IMR-90 (cell line): ENCODE measurements around the gene ZNF524. TPM values are rescaled to one million over a fixed set of nuclear protein-coding genes. Genes with fewer than 3 reads are reported as not detected.

ENCODE experiments used
- ATAC-seq: fragments of 200-7000 bp; cut with Tn5 transposase; 2 replicates; pipeline ENCODE4 v1.9.1; 2020; ENCODE audit warnings: low read depth, mild to moderate bottlenecking, moderate library complexity
- BruUV-seq: library from RNA; stranded (reverse); fragments of 400-500 nt; replicated peaks from 2 replicates; lab custom pipeline; 2021; lab: Mats Ljungman, UMichigan
- CTCF ChIA-PET: fragments of 300-600 bp; formaldehyde crosslinking; extraction: SDS; loops from one replicate; lab custom pipeline; 2021; ENCODE audit warnings: antibody characterized with exemption; lab: Yijun Ruan, JAX
- POLR2A ChIA-PET: fragments of 300-600 bp; sonication (Branson Sonifier 250); formaldehyde crosslinking; loops from one replicate; lab custom pipeline; 2022; ENCODE audit warnings: antibody characterized with exemption; ENCODE audit not compliant: unreplicated experiment; lab: Charles Lee
- DNase-seq: peaks from one replicate; pipeline ENCODE4 v3.0.0; 2013
- H2AFZ ChIP-seq: replicated peaks from 2 replicates; pipeline ENCODE3; 2013; ENCODE audit warnings: low read length, mild to moderate bottlenecking; ENCODE audit not compliant: poor library complexity
- H2AK5ac ChIP-seq: 2 replicates; pipeline ENCODE4 v1.6.1; 2013; ENCODE audit warnings: low read depth, low read length, inconsistent platforms
- H2AK9ac ChIP-seq: replicated peaks from 2 replicates; pipeline ENCODE3; 2013; ENCODE audit warnings: mild to moderate bottlenecking, low read depth, low read length, moderate library complexity; ENCODE audit not compliant: poor library complexity
- H2BK120ac ChIP-seq: 2 replicates; pipeline ENCODE4 v1.6.1; 2013; ENCODE audit warnings: low read depth, low read length, inconsistent platforms
- H2BK15ac ChIP-seq: 3 replicates; pipeline ENCODE4 v1.6.1; 2013; ENCODE audit warnings: low read depth, low read length, inconsistent platforms
- H2BK20ac ChIP-seq: 2 replicates; pipeline ENCODE4 v1.6.1; 2013; ENCODE audit warnings: low read depth, mild to moderate bottlenecking, inconsistent platforms, low read length, moderate library complexity
- H2BK5ac ChIP-seq: 2 replicates; pipeline ENCODE4 v1.6.1; 2013; ENCODE audit warnings: mild to moderate bottlenecking, low read depth, low read length, inconsistent platforms; ENCODE audit not compliant: poor library complexity, severe bottlenecking
- H3K14ac ChIP-seq: replicated peaks from 2 replicates; pipeline ENCODE4 v1.6.1; 2013; ENCODE audit warnings: low read depth, low read length, inconsistent platforms
- H3K18ac ChIP-seq: 2 replicates; pipeline ENCODE4 v1.6.1; 2013; ENCODE audit warnings: low read depth, low read length, control low read depth
- H3K23ac ChIP-seq: 2 replicates; pipeline ENCODE4 v1.6.1; 2013; ENCODE audit warnings: low read depth, low read length, inconsistent platforms
- H3K27ac ChIP-seq: 2 replicates; pipeline ENCODE4 v1.5.1; 2013; ENCODE audit warnings: mild to moderate bottlenecking, control low read depth, low read length; ENCODE audit not compliant: insufficient read depth
- H3K27me3 ChIP-seq: 2 replicates; pipeline ENCODE4 v1.6.1; 2013; ENCODE audit warnings: low read length; ENCODE audit not compliant: control insufficient read depth, insufficient read depth
- H3K36me3 ChIP-seq: 2 replicates; pipeline ENCODE4 v1.6.1; 2013; ENCODE audit warnings: low read length, mixed read lengths; ENCODE audit not compliant: control insufficient read depth, insufficient read depth
- H3K4ac ChIP-seq: 2 replicates; pipeline ENCODE4 v1.6.1; 2013; ENCODE audit warnings: low read depth, low read length, inconsistent platforms
- H3K4me1 ChIP-seq: 2 replicates; pipeline ENCODE4 v1.6.1; 2013; ENCODE audit warnings: low read length, mixed read lengths; ENCODE audit not compliant: control insufficient read depth, insufficient read depth
- H3K4me2 ChIP-seq: 2 replicates; pipeline ENCODE4 v1.6.1; 2013; ENCODE audit warnings: low read depth, mild to moderate bottlenecking, control low read depth, low read length, moderate library complexity
- H3K4me3 ChIP-seq: 2 replicates; pipeline ENCODE4 v1.5.1; 2013; ENCODE audit warnings: low read depth, mild to moderate bottlenecking, control low read depth, low read length, moderate library complexity; ENCODE audit not compliant: insufficient read depth
- H3K56ac ChIP-seq: 2 replicates; pipeline ENCODE4 v1.6.1; 2013; ENCODE audit warnings: low read length, inconsistent platforms; ENCODE audit not compliant: insufficient read depth; ENCODE audit errors: extremely low read depth
- H3K79me1 ChIP-seq, 2 experiments: 2 replicates each; pipeline ENCODE4 v1.6.1; 2013; ENCODE audit warnings: low read length in 2 of 2, inconsistent platforms in 1 of 2, low read depth in 1 of 2
- H3K9ac ChIP-seq: 2 replicates; pipeline ENCODE4 v1.6.1; 2013; ENCODE audit warnings: low read depth, low read length, control low read depth
- H3K9me1 ChIP-seq: 2 replicates; pipeline ENCODE4 v1.6.1; 2013; ENCODE audit warnings: low read length, inconsistent platforms; ENCODE audit not compliant: insufficient read depth
- H3K9me3 ChIP-seq: 2 replicates; pipeline ENCODE4 v1.6.1; 2013; ENCODE audit warnings: low read length; ENCODE audit not compliant: control insufficient read depth, insufficient read depth
- H4K20me1 ChIP-seq: 2 replicates; pipeline ENCODE4 v1.6.1; 2013; ENCODE audit warnings: low read length, inconsistent platforms; ENCODE audit not compliant: insufficient read depth
- H4K5ac ChIP-seq: 2 replicates; pipeline ENCODE4 v1.6.1; 2013; ENCODE audit warnings: mild to moderate bottlenecking, low read depth, low read length, control low read depth
- H4K8ac ChIP-seq, 2 experiments: 2 replicates each; pipeline ENCODE4 v1.6.1; 2013; ENCODE audit warnings: low read depth in 2 of 2, low read length in 2 of 2, control low read depth in 1 of 2, inconsistent platforms in 1 of 2
- H4K91ac ChIP-seq: 2 replicates; pipeline ENCODE4 v1.6.1; 2013; ENCODE audit warnings: low read depth, low read length, inconsistent platforms; ENCODE audit not compliant: insufficient read depth
- MAFK ChIP-seq: IDR thresholded peaks from 2 replicates; pipeline ENCODE4 v1.6.1; 2012; ENCODE audit warnings: low read depth, low read length, improper control_type of control experiment
- MAZ ChIP-seq: IDR thresholded peaks from 2 replicates; pipeline ENCODE4 v1.6.1; 2012; ENCODE audit warnings: low read depth, mild to moderate bottlenecking, low read length, improper control_type of control experiment, moderate library complexity, borderline replicate concordance
- POLR2A ChIP-seq: IDR thresholded peaks from 2 replicates; pipeline ENCODE4 v1.6.1; 2012; ENCODE audit warnings: mild to moderate bottlenecking, low read depth, low read length
- WGBS, 2 experiments: methylation state at CpG; one replicate each; pipeline versions ENCODE4 v1.1.5 to v1.1.7; 2013; ENCODE audit warnings: missing lambda C conversion rate in 2 of 2; ENCODE audit not compliant: insufficient read length in 1 of 2; ENCODE audit errors: extremely low coverage in 2 of 2; 5-methylcytosine and 5-hydroxymethylcytosine counted together
- dilution Hi-C: fragments of 300-500 bp; cut with HindIII; formaldehyde crosslinking; loops from one replicate; pipeline ENCODE4 v1.14.3; 2018; ENCODE audit warnings: low sequenced_read_pairs; ENCODE audit not compliant: unreplicated experiment
- in situ Hi-C: fragments of 300-500 bp; cut with MboI; formaldehyde crosslinking; loops from 3 replicates; pipeline ENCODE4 v1.14.3; 2019; ENCODE audit warnings: low sequenced_read_pairs, inconsistent platforms, mixed read lengths
- intact Hi-C: fragments of 100-400 bp; cut with micrococcal nuclease; formaldehyde crosslinking; loops from 2 replicates; pipeline ENCODE4 v1.10.0; 2022
- polyA plus RNA-seq, 3 experiments: library from polyadenylated mRNA; depleted of rRNA; stranded (reverse); fragments of >200 nt; gene quantifications; 2 replicates each; pipeline ENCODE4 v1.2.3, GENCODE V29; 2012; ENCODE audit warnings: low replicate concordance in 1 of 3
- total RNA-seq: library from RNA; depleted of rRNA; stranded (reverse); fragments of >200 nt; gene quantifications from 2 replicates; pipeline ENCODE4 v1.2.3, GENCODE V29; 2012

Gene ZNF524
- total and polyA plus RNA-seq, 2 of the 4 experiments (the other 2 are of a cell fraction), result 2.3 to 6.6 TPM

DNA sequence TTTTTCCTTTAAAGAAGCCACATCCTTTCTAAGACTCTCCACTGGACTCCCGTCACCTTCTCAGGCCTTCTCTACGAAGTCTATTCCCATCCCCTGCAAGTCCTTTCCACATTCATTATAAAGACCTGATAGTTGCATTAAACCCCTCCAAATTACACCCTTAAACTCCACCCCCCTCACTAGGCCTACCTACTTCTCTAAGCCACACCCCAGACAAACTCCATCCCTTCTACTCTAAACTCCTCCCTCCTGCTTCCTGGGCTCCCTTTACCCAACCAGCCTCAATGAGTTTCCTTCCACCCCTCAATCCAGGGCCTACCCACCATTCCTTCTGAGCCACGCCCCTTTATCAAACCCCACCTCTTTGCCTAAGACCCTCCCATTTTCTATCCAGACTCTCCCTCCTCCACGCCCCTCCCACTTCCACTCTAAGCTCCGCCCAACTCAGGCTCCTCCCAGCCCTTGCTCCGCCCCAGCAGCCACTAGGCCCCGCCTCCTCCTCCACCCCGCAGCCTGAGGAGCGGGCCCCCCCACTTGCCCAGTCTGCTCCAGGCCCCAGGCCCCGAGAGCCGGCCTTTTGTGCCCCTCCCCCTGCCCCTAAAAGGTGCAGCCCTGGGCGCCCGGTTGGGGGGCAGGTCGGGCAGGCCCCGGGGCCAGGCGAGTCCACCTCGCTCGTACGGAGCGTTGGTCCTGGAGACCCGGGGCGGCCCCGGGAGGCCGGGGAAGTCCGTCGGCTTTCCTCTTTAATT is 1.2 kb upstream of the ZNF524 start:
- 0 out of 2 replicates have a peak overlapping the region, but pooled peaks have one; percentile 37 for H2AK5ac ChIP-seq
- H2AK9ac ChIP-seq, result peak overlapping the region; percentile 94
- no peak overlapping the region for H2BK120ac ChIP-seq
- H3K14ac ChIP-seq, result peak overlapping the region; percentile 51; the same call in 1 of the 2 replicates
- no peak overlapping the region for H3K18ac ChIP-seq
- no peak overlapping the region for H2BK20ac ChIP-seq
- H3K4me1 ChIP-seq, result peaks cover 4% of the 10 kb centered on the region; the same call in 1 of the 2 replicates
- H3K56ac ChIP-seq, result no peak overlapping the region; the same call in 1 of the 2 replicates
- peak overlapping the region; percentile 48 for H3K9ac ChIP-seq
- peak overlapping the region; percentile 73 for H3K27ac ChIP-seq
- H3K4me2 ChIP-seq, result peak overlapping the region; percentile 9
- peak overlapping the region; percentile 67 for H4K91ac ChIP-seq
- in situ Hi-C loops, result no loop called here
- H3K27me3 ChIP-seq, result no peaks in the 10 kb centered on the region
- H4K8ac ChIP-seq, result peak overlapping the region; percentile 81 to 97; a peak in 3 of 4 replicates
- no peak for TF ChIP-seq MAFK
- peak; percentile 67 for TF ChIP-seq MAZ
- peak; percentile 78 for TF ChIP-seq POLR2A
- no TSS peak for BruUV-seq
- peak overlapping the region; percentile 82 for H3K4ac ChIP-seq
- 44% methylated on average over 4 of the region's 26 CpGs; no CpG with 5 or more reads in 1 of the 2 experiments for WGBS, 2 experiments
- H2BK15ac ChIP-seq, result no peak overlapping the region
- intact Hi-C loops, result no loop called here
- peak; percentile 85 for ATAC-seq
- no peak overlapping the region for H3K23ac ChIP-seq
- H4K20me1 ChIP-seq, result no peaks in the 10 kb centered on the region
- peaks cover 22% of the 10 kb centered on the region for H3K36me3 ChIP-seq
- ChIA-PET POLR2A (interaction anchor here (0.5 to 1.4 kb wide), 6 partner anchors 13 to 451 kb away, joined by 3 to 10 read pairs (median 4); partner anchors contain the start of gene ZNF579), CTCF (interaction anchor here (1.3 kb wide), 1 partner anchor 132 kb away, joined by 6 read pairs; no protein-coding TSS in a partner anchor)
- H3K9me3 ChIP-seq, result no peaks in the 10 kb centered on the region
- peak overlapping the region; percentile 98 for H2AFZ ChIP-seq
- H3K79me1 ChIP-seq, result peaks cover 19 to 36% of the 10 kb centered on the region in 2 experiments
- DNase-seq, result peak; percentile 96
- H3K9me1 ChIP-seq, result peaks cover 13% of the 10 kb centered on the region
- dilution Hi-C loops, result no loop called here
- peak overlapping the region; percentile 56 for H3K4me3 ChIP-seq
- H2BK5ac ChIP-seq, result peak overlapping the region; percentile 79
- H4K5ac ChIP-seq, result no peak overlapping the region
